Measurements from ENCODE around the gene UBXN11. TPM values are rescaled to one million over a fixed set of nuclear protein-coding genes. Genes with fewer than 3 reads are reported as not detected.

The UBXN11 gene
- total RNA-seq, 4 donors from 2014 or later, result 7.1 to 13.3 (median 10.1) TPM

- H3K27me3 ChIP-seq, result no peaks in the 10 kb centered on the region
- peaks cover 0 to 49% (median 10%) of the 10 kb centered on the region in 4 donors for H3K36me3 ChIP-seq
- DNase-seq (ENCODE audit: extremely low spot score), result no peak
- 93% methylated on average over 5 of the region's 5 CpGs for WGBS
- H3K9me3 ChIP-seq, result no peaks in the 10 kb centered on the region
- intact Hi-C loops (cut with DNase I), result no loop called here
- TF ChIP-seq CTCF (IDR thresholded peaks at IDR 0.05) (no peak), EP300 (IDR thresholded peaks at IDR 0.05) (no peak), POLR2A (IDR thresholded peaks at IDR 0.05; ENCODE audit: low read depth) (no peak), POLR2AphosphoS5 (IDR thresholded peaks at IDR 0.05) (no peak)
- H3K4me1 ChIP-seq, result peaks cover 70 to 94% (median 85%) of the 10 kb centered on the region in 4 donors
- H3K4me3 ChIP-seq, result peak overlapping the region; percentile 77 to 98 (median 89)
- H3K27ac ChIP-seq (replicated peaks in 1 of 4), result peak overlapping the region; percentile 89 to 98 (median 94)
Observed at GRCh38 chr1:26281091-26281958, 25.1 kb downstream of the UBXN11 start.

GRCh38 chr1:26280333-26281042 is 25.9 kb downstream of the UBXN11 start:
- intact Hi-C loops (cut with DNase I), result no loop called here
- Histone ChIP-seq H3K27ac (replicated peaks in 1 of 4) (peak overlapping the region; percentile 89 to 98 (median 94)), H3K4me3 (peak overlapping the region; percentile 77 to 98 (median 89)), H3K4me1 (peaks cover 75 to 94% (median 85%) of the 10 kb centered on the region in 4 donors), H3K36me3 (peaks cover 0 to 51% (median 10%) of the 10 kb centered on the region in 4 donors), H3K9me3 (no peaks in the 10 kb centered on the region), H3K27me3 (no peaks in the 10 kb centered on the region)
- WGBS, result 20% methylated on average over 15 of the region's 20 CpGs
- no peak for DNase-seq (ENCODE audit: extremely low spot score)
- TF ChIP-seq POLR2A (IDR thresholded peaks at IDR 0.05; ENCODE audit: low read depth) (no peak), POLR2AphosphoS5 (IDR thresholded peaks at IDR 0.05) (no peak), EP300 (IDR thresholded peaks at IDR 0.05) (no peak), CTCF (IDR thresholded peaks at IDR 0.05) (no peak)

GRCh38 chr1:26279456-26280332 is 26.7 kb downstream of the UBXN11 start, which contains the start of gene SH3BGRL3:
Gene SH3BGRL3, plus strand, starts transcription at chr1:26280086. Its CDS starts 70 bp downstream, at chr1:26280156.
- peak; percentile 92 to 98 for TF ChIP-seq POLR2AphosphoS5 (IDR thresholded peaks at IDR 0.05)
- peak; percentile 88 for TF ChIP-seq POLR2A (IDR thresholded peaks at IDR 0.05; ENCODE audit: low read depth)
- TF ChIP-seq CTCF (IDR thresholded peaks at IDR 0.05), result peak; percentile 31 to 47 (median 46)
- TF ChIP-seq EP300 (IDR thresholded peaks at IDR 0.05), result no peak
- 8% methylated on average over 11 of the region's 66 CpGs for WGBS
- H3K27me3 ChIP-seq, result no peaks in the 10 kb centered on the region
- intact Hi-C loops (cut with DNase I), result no loop called here
- H3K27ac ChIP-seq (replicated peaks in 1 of 4), result peak within 1 kb of the TSS; percentile 89 to 98 (median 94)
- peaks cover 0 to 59% (median 10%) of the 10 kb centered on the region in 4 donors for H3K36me3 ChIP-seq
- peak; percentile 95 for DNase-seq (ENCODE audit: extremely low spot score)
- peaks cover 74 to 93% (median 82%) of the 10 kb centered on the region in 4 donors for H3K4me1 ChIP-seq
- H3K9me3 ChIP-seq, result no peaks in the 10 kb centered on the region
- H3K4me3 ChIP-seq, result peak within 1 kb of the TSS; percentile 77 to 98 (median 89)

- H3K27me3 ChIP-seq, result no peaks in the 10 kb centered on the region
- TF ChIP-seq POLR2A (IDR thresholded peaks at IDR 0.05; ENCODE audit: low read depth) (no peak), POLR2AphosphoS5 (IDR thresholded peaks at IDR 0.05) (peak in 1 of 2 donors; percentile 52), EP300 (IDR thresholded peaks at IDR 0.05) (no peak)
- H3K4me3 ChIP-seq, result peak overlapping the region; percentile 77 to 98 (median 89)
- H3K36me3 ChIP-seq, result peaks cover 0 to 67% (median 10%) of the 10 kb centered on the region in 4 donors
- peak overlapping the region; percentile 89 to 98 (median 94) for H3K27ac ChIP-seq (replicated peaks in 1 of 4)
- no peak for DNase-seq (ENCODE audit: extremely low spot score)
- peaks cover 66 to 85% (median 75%) of the 10 kb centered on the region in 4 donors for H3K4me1 ChIP-seq
- intact Hi-C loops (cut with DNase I), result no loop called here
- WGBS, result 62% methylated on average over 5 of the region's 9 CpGs
- no peaks in the 10 kb centered on the region for H3K9me3 ChIP-seq
Observed at GRCh38 chr1:26278724-26279455, 27.5 kb downstream of the UBXN11 start.

Measured in esophagus muscularis mucosa (tissue), 4 donors.